ENCODE measurements around the gene GRIK4. TPM values are rescaled to one million over a fixed set of nuclear protein-coding genes. Genes with fewer than 3 reads are reported as not detected.

The GRIK4 gene
- total RNA-seq, 2 experiments from 2014 or later = 0.06 TPM; not detected in 1

DNA sequence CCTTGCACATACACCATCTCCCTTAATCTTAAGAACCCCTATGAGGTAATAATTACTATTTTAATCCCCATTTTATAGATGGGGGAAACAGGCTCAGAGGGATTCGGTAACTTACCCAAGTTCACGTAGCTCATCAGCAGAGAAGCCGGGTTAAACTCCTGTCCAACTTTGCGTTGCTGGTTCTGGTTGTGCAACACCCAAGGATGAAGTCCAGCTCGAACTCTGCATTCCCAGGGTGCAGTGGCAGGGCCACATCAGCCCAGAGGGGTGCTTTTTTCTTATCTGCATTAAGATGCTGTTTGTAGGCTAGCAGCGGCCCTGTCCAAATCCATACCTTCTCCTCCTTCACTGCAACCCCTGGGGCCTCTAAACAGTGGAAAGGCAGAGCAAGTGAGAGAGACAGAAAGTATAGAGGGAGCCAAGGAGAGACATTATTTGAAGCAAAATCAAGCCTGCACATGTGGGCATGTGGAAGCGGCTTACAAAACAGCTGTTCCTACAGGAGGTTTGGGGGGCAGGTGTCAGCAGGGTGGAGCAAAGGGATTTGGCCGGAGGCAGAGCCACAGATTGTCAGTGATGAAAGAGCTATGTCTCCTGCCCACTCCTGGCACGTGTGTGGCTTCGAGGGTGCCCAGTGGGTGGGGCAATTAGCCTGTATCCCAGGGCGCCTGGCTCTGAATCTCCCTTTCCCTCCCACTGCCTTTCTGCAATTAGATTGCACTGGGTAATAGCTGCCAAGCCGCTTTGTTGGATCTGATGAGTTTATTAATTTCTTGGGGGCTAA is 382.8 kb downstream of the GRIK4 start:
- POLR2A ChIA-PET = no interaction called here
- no peak for DNase-seq (ENCODE audit: low spot score)
- Histone ChIP-seq H2AFZ (ENCODE audit: low read length) (no peak overlapping the region), H3K9me2 (ENCODE audit: insufficient read depth, low read length) (no peaks in the 10 kb centered on the region), H3K79me2 (ENCODE audit: insufficient read depth, low read depth, low read length) (no peaks in the 10 kb centered on the region), H3K4me2 (ENCODE audit: low read length) (no peak overlapping the region), H3K36me3 (ENCODE audit: insufficient read depth, low read length) (no peaks in the 10 kb centered on the region), H3K9me3 (ENCODE audit: low read length) (no peaks in the 10 kb centered on the region), H4K20me1 (ENCODE audit: insufficient read depth, low read length) (no peaks in the 10 kb centered on the region), H3K27ac (ENCODE audit: low read depth, low read length, poor library complexity, severe bottlenecking) (no peak overlapping the region), H3K4me1 (ENCODE audit: insufficient read depth, low read length, poor library complexity, severe bottlenecking) (no peaks in the 10 kb centered on the region), H3K4me3 (ENCODE audit: low read depth, low read length, poor library complexity, severe bottlenecking) (no peak overlapping the region)
- CTCF ChIA-PET (ENCODE audit: unreplicated experiment) = no interaction called here
- intact Hi-C loops (cut with micrococcal nuclease; ENCODE audit: unreplicated experiment) = no loop called here
- no TSS peak for BruUV-seq (replicated peaks)
- TF ChIP-seq, protein P1, sequence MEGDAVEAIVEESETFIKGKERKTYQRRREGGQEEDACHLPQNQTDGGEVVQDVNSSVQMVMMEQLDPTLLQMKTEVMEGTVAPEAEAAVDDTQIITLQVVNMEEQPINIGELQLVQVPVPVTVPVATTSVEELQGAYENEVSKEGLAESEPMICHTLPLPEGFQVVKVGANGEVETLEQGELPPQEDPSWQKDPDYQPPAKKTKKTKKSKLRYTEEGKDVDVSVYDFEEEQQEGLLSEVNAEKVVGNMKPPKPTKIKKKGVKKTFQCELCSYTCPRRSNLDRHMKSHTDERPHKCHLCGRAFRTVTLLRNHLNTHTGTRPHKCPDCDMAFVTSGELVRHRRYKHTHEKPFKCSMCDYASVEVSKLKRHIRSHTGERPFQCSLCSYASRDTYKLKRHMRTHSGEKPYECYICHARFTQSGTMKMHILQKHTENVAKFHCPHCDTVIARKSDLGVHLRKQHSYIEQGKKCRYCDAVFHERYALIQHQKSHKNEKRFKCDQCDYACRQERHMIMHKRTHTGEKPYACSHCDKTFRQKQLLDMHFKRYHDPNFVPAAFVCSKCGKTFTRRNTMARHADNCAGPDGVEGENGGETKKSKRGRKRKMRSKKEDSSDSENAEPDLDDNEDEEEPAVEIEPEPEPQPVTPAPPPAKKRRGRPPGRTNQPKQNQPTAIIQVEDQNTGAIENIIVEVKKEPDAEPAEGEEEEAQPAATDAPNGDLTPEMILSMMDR (conservative IDR thresholded peaks at IDR 0.05; ENCODE audit: low read length) = no peak
- no peak for TF ChIP-seq EZH2phosphoT487 (IDR thresholded peaks at IDR 0.05; ENCODE audit: borderline replicate concordance, low read depth, low read length)

DNA sequence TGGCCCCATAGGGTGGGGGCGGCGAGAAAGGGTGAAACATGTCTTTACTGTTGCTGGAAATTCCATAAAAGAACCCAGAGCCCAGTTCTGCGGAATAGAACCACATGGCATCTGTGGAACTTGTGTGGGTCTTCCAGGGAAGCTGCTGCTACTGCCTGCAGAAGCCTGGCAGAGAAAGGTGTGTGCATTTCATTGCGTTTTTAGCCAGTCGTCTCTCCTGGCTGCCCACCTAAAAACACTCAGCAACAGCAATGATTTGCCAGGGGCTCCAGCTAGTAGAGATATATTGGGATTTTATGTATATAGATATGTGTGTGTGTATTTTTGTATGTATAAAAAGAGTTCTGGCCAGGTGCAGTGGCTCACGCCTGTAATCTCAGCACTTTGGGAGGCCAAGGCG is 385.1 kb downstream of the GRIK4 start:
- Histone ChIP-seq H3K79me2 (ENCODE audit: insufficient read depth, low read depth, low read length) (no peaks in the 10 kb centered on the region), H3K9me3 (ENCODE audit: low read length) (no peaks in the 10 kb centered on the region), H2AFZ (ENCODE audit: low read length) (no peak overlapping the region), H3K4me2 (ENCODE audit: low read length) (no peak overlapping the region), H3K4me1 (ENCODE audit: insufficient read depth, low read length, poor library complexity, severe bottlenecking) (no peaks in the 10 kb centered on the region), H3K27ac (ENCODE audit: low read depth, low read length, poor library complexity, severe bottlenecking) (no peak overlapping the region), H3K9me2 (ENCODE audit: insufficient read depth, low read length) (no peaks in the 10 kb centered on the region), H3K36me3 (ENCODE audit: insufficient read depth, low read length) (no peaks in the 10 kb centered on the region), H3K4me3 (ENCODE audit: low read depth, low read length, poor library complexity, severe bottlenecking) (no peak overlapping the region), H4K20me1 (ENCODE audit: insufficient read depth, low read length) (no peaks in the 10 kb centered on the region)
- TF ChIP-seq, protein P1 (conservative IDR thresholded peaks at IDR 0.05; ENCODE audit: low read length) = no peak
- TF ChIP-seq EZH2phosphoT487 (IDR thresholded peaks at IDR 0.05; ENCODE audit: borderline replicate concordance, low read depth, low read length) = no peak
- CTCF ChIA-PET (ENCODE audit: unreplicated experiment) = no interaction called here
- intact Hi-C loops (cut with micrococcal nuclease; ENCODE audit: unreplicated experiment) = no loop called here
- DNase-seq (ENCODE audit: low spot score) = no peak
- POLR2A ChIA-PET = no interaction called here
- BruUV-seq (replicated peaks) = no TSS peak

DNA sequence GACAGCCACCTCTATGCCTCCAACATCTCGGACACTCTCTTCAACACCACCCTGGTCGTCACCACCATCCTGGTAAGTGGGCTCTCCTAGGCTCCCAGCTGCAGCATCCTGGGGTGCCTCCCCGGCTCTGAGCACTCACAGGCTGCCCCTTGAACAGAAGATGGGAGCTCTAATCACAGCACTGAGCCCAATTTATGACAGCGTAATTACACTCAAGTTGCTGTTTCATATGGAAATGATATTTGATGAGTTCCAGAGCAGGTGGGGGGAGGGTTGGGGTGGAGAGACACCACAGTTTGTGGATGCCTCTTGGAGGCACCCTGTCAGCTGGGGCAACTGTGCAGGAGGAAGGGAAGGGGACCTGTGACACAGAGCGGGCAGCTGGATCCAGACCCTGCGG is 387.0 kb downstream of the GRIK4 start:
- H4K20me1 ChIP-seq (ENCODE audit: insufficient read depth, low read length) = no peaks in the 10 kb centered on the region
- no peak overlapping the region for H3K4me3 ChIP-seq (ENCODE audit: low read depth, low read length, poor library complexity, severe bottlenecking)
- no peaks in the 10 kb centered on the region for H3K4me1 ChIP-seq (ENCODE audit: insufficient read depth, low read length, poor library complexity, severe bottlenecking)
- no peak overlapping the region for H3K4me2 ChIP-seq (ENCODE audit: low read length)
- intact Hi-C loops (cut with micrococcal nuclease; ENCODE audit: unreplicated experiment) = no loop called here
- ChIA-PET CTCF (ENCODE audit: unreplicated experiment) (no interaction called here), POLR2A (interaction anchor here (1.0 kb wide), 1 partner anchor 15 kb away, joined by 3 read pairs; no protein-coding TSS in a partner anchor)
- H2AFZ ChIP-seq (ENCODE audit: low read length) = no peak overlapping the region
- no peaks in the 10 kb centered on the region for H3K36me3 ChIP-seq (ENCODE audit: insufficient read depth, low read length)
- no TSS peak for BruUV-seq (replicated peaks)
- TF ChIP-seq, protein P1 (conservative IDR thresholded peaks at IDR 0.05; ENCODE audit: low read length) = no peak
- no peak for TF ChIP-seq EZH2phosphoT487 (IDR thresholded peaks at IDR 0.05; ENCODE audit: borderline replicate concordance, low read depth, low read length)
- no peaks in the 10 kb centered on the region for H3K9me2 ChIP-seq (ENCODE audit: insufficient read depth, low read length)
- H3K79me2 ChIP-seq (ENCODE audit: insufficient read depth, low read depth, low read length) = no peaks in the 10 kb centered on the region
- no peaks in the 10 kb centered on the region for H3K9me3 ChIP-seq (ENCODE audit: low read length)
- no peak overlapping the region for H3K27ac ChIP-seq (ENCODE audit: low read depth, low read length, poor library complexity, severe bottlenecking)
- no peak for DNase-seq (ENCODE audit: low spot score)

Measured in OCI-LY7 (cell line).